H1 (cell line): ENCODE measurements around the gene CAPZB. TPM values are rescaled to one million over a fixed set of nuclear protein-coding genes. Genes with fewer than 3 reads are reported as not detected.

Source experiments
- EGR1 ChIP-seq: IDR thresholded peaks from 2 replicates; pipeline ENCODE4 v1.6.1; 2011; ENCODE audit warnings: low read depth, low read length, borderline replicate concordance
- JUND ChIP-seq: IDR thresholded peaks from 2 replicates; pipeline ENCODE4 v1.6.1; 2011; ENCODE audit warnings: mild to moderate bottlenecking, improper control_type of control experiment, low read length
- YY1 ChIP-seq: IDR thresholded peaks from 2 replicates; pipeline ENCODE4 v1.6.1; 2011; ENCODE audit warnings: low read depth, mild to moderate bottlenecking, low read length
- polyA plus RNA-seq, 7 experiments: library from polyadenylated mRNA; depleted of rRNA in 3 of 7; stranded (reverse) in 5 of 7; unstranded in 2 of 7; fragments of >200 nt in 5 of 7; fragments of 200-250 nt in 2 of 7; gene quantifications; 1 replicate in 5 of 7; 2 replicates in 1 of 7; 4 replicates in 1 of 7; pipeline versions ENCODE4 v1.2.1 to v1.2.3, GENCODE V29; 2011 to 2013; ENCODE audit warnings: missing spikeins in 2 of 7, mixed read lengths in 2 of 7
- total RNA-seq: library from RNA; stranded (reverse); fragmentation: NEBNext Ultra II Directional; extraction: Animal tissue kit (Norgen Biotek cat#: 25700); gene quantifications from 2 replicates; pipeline ENCODE4 v1.2.1, GENCODE V29; 2021

The CAPZB gene
- total and polyA plus RNA-seq, 2 of the 8 experiments (the other 6 are each of a cell fraction or from before 2014, with no cell fraction given): 162 to 371 TPM

GRCh38 chr1:19382222-19382621, 103.1 kb downstream of the CAPZB start (continued):
- TF ChIP-seq EGR1 (no peak), YY1 (no peak), JUND (no peak)
